Measurements from ENCODE around the gene DNAJC24.
A peak's percentile ranks its signal among the peaks of the same experiment; 100 is the strongest.

DNAJC24 gene

GRCh38 chr11:31351168-31351567, 18.5 kb upstream of the DNAJC24 start:
- no peak for DNase-seq
- no peak overlapping the region for H3K27ac ChIP-seq (ENCODE audit: insufficient read depth, low read length, poor library complexity, severe bottlenecking)
- peaks cover 5% of the 10 kb centered on the region for H3K27me3 ChIP-seq (replicated peaks; ENCODE audit: control insufficient read depth, insufficient read depth, low read length, poor library complexity, severe bottlenecking)
- H3K4me1 ChIP-seq (ENCODE audit: control insufficient read depth, insufficient read depth, low read length, poor library complexity, severe bottlenecking): no peaks in the 10 kb centered on the region
- no peak overlapping the region for H3K4me3 ChIP-seq (ENCODE audit: insufficient read depth, low read depth, low read length, poor library complexity, severe bottlenecking)
- H3K36me3 ChIP-seq (ENCODE audit: control insufficient read depth, insufficient read depth, low read length): no peaks in the 10 kb centered on the region
- H3K9me3 ChIP-seq (ENCODE audit: control insufficient read depth, low read length): no peaks in the 10 kb centered on the region

DNA sequence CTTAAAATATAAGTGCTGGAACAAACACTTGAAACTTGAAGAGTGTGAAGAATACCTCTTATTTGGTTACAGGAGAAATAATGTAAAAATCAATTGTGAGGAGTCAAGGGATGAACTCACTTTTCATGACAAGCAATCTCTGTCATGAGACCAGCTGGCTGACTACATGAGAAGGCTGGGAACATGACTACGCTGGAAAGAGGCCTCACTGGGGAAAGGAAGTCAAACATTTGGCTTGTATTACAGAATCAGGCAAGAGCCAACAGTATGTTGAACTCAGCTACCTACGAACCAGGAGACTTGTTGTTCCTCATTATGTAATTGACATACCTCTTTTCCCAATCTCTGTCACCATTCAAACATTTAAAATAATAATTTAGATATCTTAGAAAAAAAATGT, 14.5 kb upstream of the DNAJC24 start:
- no peak for DNase-seq
- Histone ChIP-seq H3K4me3 (ENCODE audit: insufficient read depth, low read depth, low read length, poor library complexity, severe bottlenecking) (no peak overlapping the region), H3K36me3 (ENCODE audit: control insufficient read depth, insufficient read depth, low read length) (no peaks in the 10 kb centered on the region), H3K4me1 (ENCODE audit: control insufficient read depth, insufficient read depth, low read length, poor library complexity, severe bottlenecking) (no peaks in the 10 kb centered on the region), H3K27me3 (replicated peaks; ENCODE audit: control insufficient read depth, insufficient read depth, low read length, poor library complexity, severe bottlenecking) (no peaks in the 10 kb centered on the region), H3K9me3 (ENCODE audit: control insufficient read depth, low read length) (no peaks in the 10 kb centered on the region), H3K27ac (ENCODE audit: insufficient read depth, low read length, poor library complexity, severe bottlenecking) (no peak overlapping the region)

DNA sequence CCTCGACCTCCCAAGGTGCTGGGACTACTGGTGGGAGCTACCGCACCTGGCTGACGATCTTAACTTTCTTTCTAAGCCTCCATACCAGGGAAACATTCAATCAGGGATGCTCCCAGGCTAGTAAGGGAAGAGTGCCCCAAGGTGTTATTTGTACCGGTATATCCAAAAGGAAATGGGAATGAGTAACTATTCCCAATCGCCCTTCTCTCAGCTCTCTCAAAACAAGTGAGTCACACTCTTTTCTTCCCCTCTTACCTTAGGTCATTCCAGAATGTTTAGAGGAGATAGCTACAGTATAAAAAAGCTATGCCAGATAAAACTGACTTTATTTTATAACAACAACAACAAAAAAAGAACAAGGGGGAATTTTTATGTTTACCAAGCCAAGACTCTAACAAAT, 13.8 kb upstream of the DNAJC24 start:
- Histone ChIP-seq H3K27me3 (replicated peaks; ENCODE audit: control insufficient read depth, insufficient read depth, low read length, poor library complexity, severe bottlenecking) (no peaks in the 10 kb centered on the region), H3K27ac (ENCODE audit: insufficient read depth, low read length, poor library complexity, severe bottlenecking) (no peak overlapping the region), H3K4me1 (ENCODE audit: control insufficient read depth, insufficient read depth, low read length, poor library complexity, severe bottlenecking) (no peaks in the 10 kb centered on the region), H3K36me3 (ENCODE audit: control insufficient read depth, insufficient read depth, low read length) (no peaks in the 10 kb centered on the region), H3K4me3 (ENCODE audit: insufficient read depth, low read depth, low read length, poor library complexity, severe bottlenecking) (no peak overlapping the region), H3K9me3 (ENCODE audit: control insufficient read depth, low read length) (no peaks in the 10 kb centered on the region)
- no peak for DNase-seq

DNA sequence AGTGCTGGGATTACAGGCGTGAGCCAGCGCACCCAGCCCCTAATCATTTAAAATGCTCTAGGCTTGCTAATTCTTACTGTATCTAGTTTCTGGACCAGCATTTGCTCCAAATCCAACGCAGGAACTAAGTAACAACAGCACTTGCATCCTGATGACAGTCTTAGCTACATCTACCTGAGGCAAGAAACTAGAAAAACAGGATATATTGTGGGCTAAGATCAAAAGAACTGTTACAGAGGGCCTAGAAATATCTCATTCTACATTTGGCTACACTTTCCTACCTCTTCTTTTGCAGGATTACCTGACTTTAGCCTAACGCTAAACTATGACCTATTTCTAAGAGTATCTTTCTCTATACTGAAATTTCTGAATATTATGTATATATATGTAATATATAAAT, 7.9 kb upstream of the DNAJC24 start:
- DNase-seq: no peak
- Histone ChIP-seq H3K27me3 (replicated peaks; ENCODE audit: control insufficient read depth, insufficient read depth, low read length, poor library complexity, severe bottlenecking) (no peaks in the 10 kb centered on the region), H3K4me1 (ENCODE audit: control insufficient read depth, insufficient read depth, low read length, poor library complexity, severe bottlenecking) (peaks cover 17% of the 10 kb centered on the region), H3K36me3 (ENCODE audit: control insufficient read depth, insufficient read depth, low read length) (no peaks in the 10 kb centered on the region), H3K4me3 (ENCODE audit: insufficient read depth, low read depth, low read length, poor library complexity, severe bottlenecking) (no peak overlapping the region), H3K9me3 (ENCODE audit: control insufficient read depth, low read length) (no peaks in the 10 kb centered on the region), H3K27ac (ENCODE audit: insufficient read depth, low read length, poor library complexity, severe bottlenecking) (no peak overlapping the region)

DNA sequence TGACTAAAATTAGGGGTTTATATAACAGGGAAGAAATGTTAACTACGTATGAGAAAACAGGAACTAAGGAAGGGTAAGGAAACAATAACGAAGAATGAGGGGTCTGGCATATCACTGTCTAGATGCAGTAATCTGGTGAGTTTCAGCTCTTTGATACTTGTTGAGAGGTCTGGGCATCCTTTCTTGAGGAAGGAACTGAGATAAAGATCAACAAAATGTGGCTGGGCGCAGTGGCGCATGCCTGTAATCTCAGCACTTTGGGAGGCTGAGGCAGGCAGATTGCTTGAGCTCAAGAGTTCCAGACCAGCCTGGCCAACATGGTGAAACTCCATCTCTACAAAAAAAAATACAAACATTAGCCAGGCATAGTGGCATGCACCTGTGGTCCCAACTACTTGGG, 2.9 kb upstream of the DNAJC24 start:
- Histone ChIP-seq H3K9me3 (ENCODE audit: control insufficient read depth, low read length) (no peaks in the 10 kb centered on the region), H3K36me3 (ENCODE audit: control insufficient read depth, insufficient read depth, low read length) (no peaks in the 10 kb centered on the region), H3K27me3 (replicated peaks; ENCODE audit: control insufficient read depth, insufficient read depth, low read length, poor library complexity, severe bottlenecking) (no peaks in the 10 kb centered on the region), H3K4me3 (ENCODE audit: insufficient read depth, low read depth, low read length, poor library complexity, severe bottlenecking) (no peak overlapping the region), H3K27ac (ENCODE audit: insufficient read depth, low read length, poor library complexity, severe bottlenecking) (no peak overlapping the region), H3K4me1 (ENCODE audit: control insufficient read depth, insufficient read depth, low read length, poor library complexity, severe bottlenecking) (peaks cover 24% of the 10 kb centered on the region)
- peak in 2 of 3 donors; percentile 19 for DNase-seq

- H3K36me3 ChIP-seq (ENCODE audit: control insufficient read depth, insufficient read depth, low read length): no peaks in the 10 kb centered on the region
- H3K4me1 ChIP-seq (ENCODE audit: control insufficient read depth, insufficient read depth, low read length, poor library complexity, severe bottlenecking): no peaks in the 10 kb centered on the region
- H3K9me3 ChIP-seq (ENCODE audit: control insufficient read depth, low read length): no peaks in the 10 kb centered on the region
- no peaks in the 10 kb centered on the region for H3K27me3 ChIP-seq (replicated peaks; ENCODE audit: control insufficient read depth, insufficient read depth, low read length, poor library complexity, severe bottlenecking)
- H3K4me3 ChIP-seq (ENCODE audit: insufficient read depth, low read depth, low read length, poor library complexity, severe bottlenecking): no peak overlapping the region
- no peak overlapping the region for H3K27ac ChIP-seq (ENCODE audit: insufficient read depth, low read length, poor library complexity, severe bottlenecking)
- no peak for DNase-seq
These were observed 6.2 kb downstream of the DNAJC24 start for GRCh38 chr11:31375879-31376278.

DNA sequence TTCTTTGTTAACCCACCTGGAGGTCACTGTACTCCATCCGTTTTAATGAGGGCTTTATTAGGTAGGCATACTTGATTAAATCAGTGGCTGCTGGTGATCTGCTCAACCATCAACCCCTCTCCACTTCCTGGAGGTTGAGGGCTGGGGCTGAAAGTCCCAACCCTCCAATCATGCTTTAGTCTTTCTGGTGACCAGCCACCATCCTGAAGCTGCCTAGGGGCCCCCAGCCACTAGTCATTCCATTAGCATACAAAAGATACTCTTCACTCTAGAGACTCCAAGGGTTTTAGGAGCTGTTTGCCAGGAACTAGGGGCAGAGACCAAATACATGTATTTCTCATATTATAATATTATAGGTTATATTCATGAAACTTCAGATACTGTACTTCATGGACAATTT, 13.5 kb downstream of the DNAJC24 start:
- H3K27ac ChIP-seq (ENCODE audit: insufficient read depth, low read length, poor library complexity, severe bottlenecking): no peak overlapping the region
- DNase-seq: no peak
- no peaks in the 10 kb centered on the region for H3K36me3 ChIP-seq (ENCODE audit: control insufficient read depth, insufficient read depth, low read length)
- H3K9me3 ChIP-seq (ENCODE audit: control insufficient read depth, low read length): no peaks in the 10 kb centered on the region
- H3K4me1 ChIP-seq (ENCODE audit: control insufficient read depth, insufficient read depth, low read length, poor library complexity, severe bottlenecking): peaks cover under 1% of the 10 kb centered on the region
- H3K4me3 ChIP-seq (ENCODE audit: insufficient read depth, low read depth, low read length, poor library complexity, severe bottlenecking): no peak overlapping the region
- no peaks in the 10 kb centered on the region for H3K27me3 ChIP-seq (replicated peaks; ENCODE audit: control insufficient read depth, insufficient read depth, low read length, poor library complexity, severe bottlenecking)

- Histone ChIP-seq H3K36me3 (ENCODE audit: control insufficient read depth, insufficient read depth, low read length) (no peaks in the 10 kb centered on the region), H3K27me3 (replicated peaks; ENCODE audit: control insufficient read depth, insufficient read depth, low read length, poor library complexity, severe bottlenecking) (no peaks in the 10 kb centered on the region), H3K27ac (ENCODE audit: insufficient read depth, low read length, poor library complexity, severe bottlenecking) (no peak overlapping the region), H3K9me3 (ENCODE audit: control insufficient read depth, low read length) (no peaks in the 10 kb centered on the region), H3K4me1 (ENCODE audit: control insufficient read depth, insufficient read depth, low read length, poor library complexity, severe bottlenecking) (peaks cover 4% of the 10 kb centered on the region), H3K4me3 (ENCODE audit: insufficient read depth, low read depth, low read length, poor library complexity, severe bottlenecking) (no peak overlapping the region)
- DNase-seq: no peak
These were observed 17.7 kb downstream of the DNAJC24 start for GRCh38 chr11:31387379-31387778.

DNA sequence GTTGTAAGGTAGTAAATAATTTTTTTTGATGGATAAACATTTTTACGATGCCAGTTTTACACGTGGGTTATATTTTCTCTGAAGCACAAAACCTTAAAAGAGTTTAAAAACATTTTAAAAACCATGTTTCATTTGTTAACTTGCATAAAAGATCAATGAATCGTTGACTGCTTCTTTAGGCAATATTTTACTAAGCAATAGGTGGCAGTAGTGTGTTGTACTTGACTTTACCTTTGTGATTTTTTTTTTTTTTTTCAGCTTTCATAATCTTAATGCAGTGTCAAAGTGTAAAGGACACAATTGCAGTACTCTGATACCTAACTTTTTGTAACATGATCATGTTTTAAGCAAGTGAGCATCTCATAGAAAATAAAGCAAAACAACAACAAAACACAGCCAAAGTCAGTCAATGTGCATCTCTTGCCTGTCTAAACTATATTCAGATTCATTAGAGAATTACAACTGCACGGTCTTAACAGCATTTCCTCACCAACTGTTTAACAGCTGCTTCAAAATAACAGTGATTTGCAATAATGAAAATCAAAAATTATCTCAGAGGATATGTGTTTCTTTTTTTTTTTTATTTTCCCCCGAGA, 27.7 kb downstream of the DNAJC24 start:
- no peaks in the 10 kb centered on the region for H3K9me3 ChIP-seq (ENCODE audit: control insufficient read depth, low read length)
- DNase-seq: no peak
- H3K27ac ChIP-seq (ENCODE audit: insufficient read depth, low read length, poor library complexity, severe bottlenecking): no peak overlapping the region
- H3K36me3 ChIP-seq (ENCODE audit: control insufficient read depth, insufficient read depth, low read length): no peaks in the 10 kb centered on the region
- H3K4me3 ChIP-seq (ENCODE audit: insufficient read depth, low read depth, low read length, poor library complexity, severe bottlenecking): no peak overlapping the region
- no peaks in the 10 kb centered on the region for H3K27me3 ChIP-seq (replicated peaks; ENCODE audit: control insufficient read depth, insufficient read depth, low read length, poor library complexity, severe bottlenecking)
- H3K4me1 ChIP-seq (ENCODE audit: control insufficient read depth, insufficient read depth, low read length, poor library complexity, severe bottlenecking): no peaks in the 10 kb centered on the region

DNA sequence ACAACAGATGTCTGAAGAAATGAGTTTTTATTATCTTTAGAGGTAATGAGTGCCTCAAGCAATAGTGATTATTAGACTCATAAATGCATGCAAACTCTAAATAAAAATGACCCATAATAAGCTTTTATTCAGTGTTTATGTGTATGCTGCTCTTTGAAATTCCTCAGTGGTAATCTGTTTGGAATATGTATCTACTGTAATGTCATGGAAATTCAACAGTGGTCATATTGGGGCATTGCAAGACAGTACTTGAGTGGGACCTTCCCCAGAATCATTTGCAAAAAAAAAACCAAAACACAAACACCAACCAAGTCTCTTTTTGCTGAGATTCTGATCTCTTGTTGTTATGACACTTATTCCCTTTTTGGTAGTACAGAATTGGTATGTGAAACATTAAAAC, 35.0 kb downstream of the DNAJC24 start:
- H3K27ac ChIP-seq (ENCODE audit: insufficient read depth, low read length, poor library complexity, severe bottlenecking): no peak overlapping the region
- no peak overlapping the region for H3K4me3 ChIP-seq (ENCODE audit: insufficient read depth, low read depth, low read length, poor library complexity, severe bottlenecking)
- no peak for DNase-seq
- no peaks in the 10 kb centered on the region for H3K36me3 ChIP-seq (ENCODE audit: control insufficient read depth, insufficient read depth, low read length)
- H3K9me3 ChIP-seq (ENCODE audit: control insufficient read depth, low read length): no peaks in the 10 kb centered on the region
- no peaks in the 10 kb centered on the region for H3K27me3 ChIP-seq (replicated peaks; ENCODE audit: control insufficient read depth, insufficient read depth, low read length, poor library complexity, severe bottlenecking)
- no peaks in the 10 kb centered on the region for H3K4me1 ChIP-seq (ENCODE audit: control insufficient read depth, insufficient read depth, low read length, poor library complexity, severe bottlenecking)

Data from effector memory CD4-positive, alpha-beta T cell (primary cell).